Progenitor cell of endocrine pancreas (in vitro differentiated cells): ENCODE results near the gene STK32B. TPM values are rescaled to one million over a fixed set of nuclear protein-coding genes. Genes with fewer than 3 reads are reported as not detected.

Experiments used
- DNase-seq: peaks from one replicate; pipeline ENCODE4 v3.0.0; 2021; ENCODE audit warnings: low spot score; ENCODE audit not compliant: unreplicated experiment
- H3K27ac Mint-ChIP-seq: 2 replicates; pipeline ENCODE4 v1.8.0; 2021; ENCODE audit warnings: mild to moderate bottlenecking, moderate library complexity, mixed read lengths
- H3K27me3 Mint-ChIP-seq: 2 replicates; pipeline ENCODE4 v1.8.0; 2021; ENCODE audit warnings: mixed read lengths
- H3K36me3 Mint-ChIP-seq: 2 replicates; pipeline ENCODE4 v1.8.0; 2022; ENCODE audit warnings: mixed read lengths; ENCODE audit not compliant: insufficient read depth
- H3K4me1 Mint-ChIP-seq: 2 replicates; pipeline ENCODE4 v1.8.0; 2021; ENCODE audit warnings: low read depth, mixed read lengths
- H3K4me3 Mint-ChIP-seq: 2 replicates; pipeline ENCODE4 v1.8.0; 2021; ENCODE audit warnings: low read depth, mild to moderate bottlenecking, moderate library complexity, mixed read lengths
- H3K9me3 Mint-ChIP-seq: 2 replicates; pipeline ENCODE4 v1.8.0; 2021; ENCODE audit warnings: low read depth, mixed read lengths
- total RNA-seq: library from RNA; stranded (reverse); gene quantifications from 2 replicates; pipeline ENCODE4 v1.2.1, GENCODE V29; 2021
- TF ChIP-seq, protein P1 (sequence below): fragments of 200-600 bp; sonication (generic); IDR thresholded peaks from one replicate; pipeline ENCODE4 v1.5.0; 2021; ENCODE audit warnings: antibody characterized with exemption, mild to moderate bottlenecking; ENCODE audit not compliant: unreplicated experiment

The STK32B gene
- total RNA-seq, 1 donor from 2014 or later, result 0.36 TPM

DNA sequence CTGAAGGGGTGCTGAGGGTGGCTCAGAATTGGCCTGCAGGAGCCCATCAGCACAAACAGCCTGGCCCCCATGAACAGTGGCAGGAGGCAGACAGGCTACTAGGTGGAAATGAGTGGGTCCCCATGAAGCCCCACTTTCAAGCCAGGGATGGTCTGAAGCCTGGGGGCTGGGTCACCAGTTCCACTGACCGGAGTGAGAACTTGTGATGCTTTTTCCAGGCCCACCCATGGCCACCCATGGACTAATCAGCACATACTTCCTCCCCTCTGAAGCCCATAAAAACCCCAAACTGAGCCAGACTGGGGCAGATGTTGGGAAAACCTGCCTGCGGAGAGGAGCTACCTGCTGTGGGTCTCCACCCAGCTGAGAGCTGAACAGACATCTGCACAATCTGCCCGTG is 372.9 kb downstream of the STK32B start:
- peaks cover 12% of the 10 kb centered on the region for H3K27me3 Mint-ChIP-seq
- H3K4me3 Mint-ChIP-seq, result no peak overlapping the region
- no peak for DNase-seq
- TF ChIP-seq, protein P1, sequence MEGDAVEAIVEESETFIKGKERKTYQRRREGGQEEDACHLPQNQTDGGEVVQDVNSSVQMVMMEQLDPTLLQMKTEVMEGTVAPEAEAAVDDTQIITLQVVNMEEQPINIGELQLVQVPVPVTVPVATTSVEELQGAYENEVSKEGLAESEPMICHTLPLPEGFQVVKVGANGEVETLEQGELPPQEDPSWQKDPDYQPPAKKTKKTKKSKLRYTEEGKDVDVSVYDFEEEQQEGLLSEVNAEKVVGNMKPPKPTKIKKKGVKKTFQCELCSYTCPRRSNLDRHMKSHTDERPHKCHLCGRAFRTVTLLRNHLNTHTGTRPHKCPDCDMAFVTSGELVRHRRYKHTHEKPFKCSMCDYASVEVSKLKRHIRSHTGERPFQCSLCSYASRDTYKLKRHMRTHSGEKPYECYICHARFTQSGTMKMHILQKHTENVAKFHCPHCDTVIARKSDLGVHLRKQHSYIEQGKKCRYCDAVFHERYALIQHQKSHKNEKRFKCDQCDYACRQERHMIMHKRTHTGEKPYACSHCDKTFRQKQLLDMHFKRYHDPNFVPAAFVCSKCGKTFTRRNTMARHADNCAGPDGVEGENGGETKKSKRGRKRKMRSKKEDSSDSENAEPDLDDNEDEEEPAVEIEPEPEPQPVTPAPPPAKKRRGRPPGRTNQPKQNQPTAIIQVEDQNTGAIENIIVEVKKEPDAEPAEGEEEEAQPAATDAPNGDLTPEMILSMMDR, result no peak
- H3K9me3 Mint-ChIP-seq, result peaks cover 4% of the 10 kb centered on the region
- no peaks in the 10 kb centered on the region for H3K36me3 Mint-ChIP-seq
- H3K27ac Mint-ChIP-seq, result no peak overlapping the region
- H3K4me1 Mint-ChIP-seq, result peaks cover 6% of the 10 kb centered on the region

DNA sequence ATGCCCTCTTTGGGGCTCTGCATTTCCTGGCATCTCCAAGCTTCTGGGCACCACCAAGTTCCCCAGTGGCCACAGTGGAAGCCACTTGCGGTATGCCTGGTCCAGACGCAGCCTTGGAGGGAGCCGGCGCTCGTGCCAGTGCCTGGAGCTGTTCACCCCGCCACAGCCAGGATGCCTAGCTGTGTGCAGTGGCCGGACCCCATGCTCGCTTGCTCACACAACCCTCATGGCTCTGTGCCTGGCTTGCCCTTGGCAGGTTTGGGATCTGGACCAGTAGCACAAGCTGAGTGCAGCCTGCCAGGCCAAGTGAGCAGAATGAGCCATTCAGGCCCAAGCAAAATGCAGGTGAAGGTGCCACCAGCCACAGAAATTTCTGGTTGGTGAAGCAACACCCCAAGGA is 373.6 kb downstream of the STK32B start:
- Mint-ChIP-seq H3K9me3 (peaks cover 6% of the 10 kb centered on the region), H3K27me3 (peaks cover 12% of the 10 kb centered on the region)

DNA sequence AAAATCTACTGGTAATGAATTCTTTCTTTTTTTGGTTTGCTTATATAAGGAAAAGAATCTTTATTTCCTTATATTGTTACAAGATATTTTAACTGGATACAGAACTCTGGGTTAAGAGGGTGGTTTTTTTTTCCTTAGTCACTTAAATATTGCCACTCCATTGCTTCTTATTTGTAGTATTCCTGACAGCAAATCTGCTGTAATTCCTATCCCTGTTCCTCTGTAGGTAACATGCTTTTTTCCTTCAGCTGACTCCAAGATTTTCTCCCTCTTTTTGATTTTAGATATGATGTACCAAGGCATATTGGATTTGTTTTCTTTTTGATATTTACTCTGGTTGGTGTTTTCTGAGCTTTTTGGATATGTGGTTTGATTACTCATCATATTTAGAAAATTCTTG is 378.5 kb downstream of the STK32B start:
- DNase-seq, result no peak
- Mint-ChIP-seq H3K4me3 (no peak overlapping the region), H3K27ac (no peak overlapping the region), H3K27me3 (no peaks in the 10 kb centered on the region), H3K4me1 (no peaks in the 10 kb centered on the region), H3K36me3 (no peaks in the 10 kb centered on the region), H3K9me3 (peaks cover 12% of the 10 kb centered on the region)
- TF ChIP-seq, protein P1, result no peak

More for the DNA sequence above, 373.6 kb downstream of the STK32B start:
- DNase-seq, result no peak
- H3K36me3 Mint-ChIP-seq, result no peaks in the 10 kb centered on the region
- H3K4me1 Mint-ChIP-seq, result peaks cover 6% of the 10 kb centered on the region
- no peak overlapping the region for H3K27ac Mint-ChIP-seq
- H3K4me3 Mint-ChIP-seq, result no peak overlapping the region
- TF ChIP-seq, protein P1, result no peak

DNA sequence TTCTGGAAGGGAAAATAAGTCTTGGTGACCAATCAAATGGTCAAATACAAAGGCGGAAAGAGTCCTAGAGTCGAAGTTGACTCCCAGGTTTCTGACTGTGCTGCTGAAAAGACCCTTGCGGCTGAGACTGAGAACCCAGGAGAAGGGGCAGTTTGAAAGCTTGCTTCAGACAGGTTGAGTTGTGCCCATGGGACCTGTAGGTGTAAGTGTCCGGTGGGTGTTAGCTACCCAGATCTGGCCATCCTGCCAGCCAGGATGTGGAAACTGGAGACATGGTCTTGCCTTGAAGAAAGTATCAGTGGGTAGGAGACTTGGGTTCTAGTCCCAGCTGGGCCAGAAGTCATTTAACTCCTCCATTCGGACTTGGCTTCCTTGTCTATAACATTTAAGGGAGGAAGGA is 381.9 kb downstream of the STK32B start:
- no peaks in the 10 kb centered on the region for H3K27me3 Mint-ChIP-seq
- no peak overlapping the region for H3K4me3 Mint-ChIP-seq
- TF ChIP-seq, protein P1, result no peak
- H3K9me3 Mint-ChIP-seq, result peaks cover 14% of the 10 kb centered on the region
- no peak for DNase-seq
- H3K36me3 Mint-ChIP-seq, result peaks cover under 1% of the 10 kb centered on the region
- H3K4me1 Mint-ChIP-seq, result no peaks in the 10 kb centered on the region
- H3K27ac Mint-ChIP-seq, result no peak overlapping the region

DNA sequence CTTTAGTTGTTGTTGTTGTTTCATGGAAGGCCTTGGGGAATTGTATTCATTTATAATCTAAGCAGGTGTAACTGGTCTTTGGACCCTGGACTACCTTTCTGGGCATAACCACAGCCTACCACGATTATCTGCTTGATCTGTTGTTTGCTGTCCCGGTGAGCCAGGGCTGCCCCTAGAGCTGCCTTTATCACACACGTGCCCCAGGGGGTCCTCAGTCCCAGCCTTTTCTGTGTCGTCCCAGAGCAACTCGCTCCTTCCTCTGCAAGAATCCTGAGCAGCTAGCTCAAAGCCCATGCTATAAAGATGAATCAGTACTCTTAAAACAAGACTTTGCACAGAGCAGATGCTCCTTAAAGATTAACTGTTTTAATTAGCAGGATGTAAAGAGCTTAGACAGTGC is 383.9 kb downstream of the STK32B start:
- Mint-ChIP-seq H3K9me3 (peaks cover 7% of the 10 kb centered on the region), H3K27ac (no peak overlapping the region), H3K36me3 (peaks cover 2% of the 10 kb centered on the region), H3K27me3 (no peaks in the 10 kb centered on the region), H3K4me3 (no peak overlapping the region), H3K4me1 (no peaks in the 10 kb centered on the region)
- DNase-seq, result no peak
- TF ChIP-seq, protein P1, result no peak
